HG03558 (cell line): ENCODE results near the gene C10orf71.

Source experiments
- ATAC-seq: cut with Tn5 transposase; IDR thresholded peaks from one replicate; pipeline ENCODE4 v1.9.1; 2021; ENCODE audit warnings: moderate number of reproducible peaks; ENCODE audit not compliant: unreplicated experiment; ENCODE audit errors: extremely low read depth

The C10orf71 gene

DNA sequence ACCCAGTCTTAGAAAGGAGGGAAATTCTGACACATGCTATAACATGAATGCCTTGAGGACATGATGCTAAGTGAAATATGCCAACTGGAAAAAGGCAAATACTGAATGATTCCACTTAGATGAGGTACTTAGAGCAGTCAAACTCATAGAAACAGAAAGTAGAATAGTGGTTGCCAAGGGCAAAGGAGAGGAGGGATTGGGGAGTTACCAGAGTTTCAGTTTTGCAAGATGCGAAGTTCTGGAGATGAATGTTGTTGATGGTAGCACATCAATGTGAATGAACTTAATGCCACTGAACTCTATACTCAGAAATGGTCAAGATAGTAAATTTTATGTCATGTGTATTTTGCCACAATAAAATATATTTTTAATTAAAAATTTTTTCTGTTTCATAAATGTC, 58.0 kb downstream of the C10orf71 start:
- no peak for ATAC-seq

- no peak for ATAC-seq
Measured at GRCh38 chr10:49357910-49358309, 58.9 kb downstream of the C10orf71 start.

DNA sequence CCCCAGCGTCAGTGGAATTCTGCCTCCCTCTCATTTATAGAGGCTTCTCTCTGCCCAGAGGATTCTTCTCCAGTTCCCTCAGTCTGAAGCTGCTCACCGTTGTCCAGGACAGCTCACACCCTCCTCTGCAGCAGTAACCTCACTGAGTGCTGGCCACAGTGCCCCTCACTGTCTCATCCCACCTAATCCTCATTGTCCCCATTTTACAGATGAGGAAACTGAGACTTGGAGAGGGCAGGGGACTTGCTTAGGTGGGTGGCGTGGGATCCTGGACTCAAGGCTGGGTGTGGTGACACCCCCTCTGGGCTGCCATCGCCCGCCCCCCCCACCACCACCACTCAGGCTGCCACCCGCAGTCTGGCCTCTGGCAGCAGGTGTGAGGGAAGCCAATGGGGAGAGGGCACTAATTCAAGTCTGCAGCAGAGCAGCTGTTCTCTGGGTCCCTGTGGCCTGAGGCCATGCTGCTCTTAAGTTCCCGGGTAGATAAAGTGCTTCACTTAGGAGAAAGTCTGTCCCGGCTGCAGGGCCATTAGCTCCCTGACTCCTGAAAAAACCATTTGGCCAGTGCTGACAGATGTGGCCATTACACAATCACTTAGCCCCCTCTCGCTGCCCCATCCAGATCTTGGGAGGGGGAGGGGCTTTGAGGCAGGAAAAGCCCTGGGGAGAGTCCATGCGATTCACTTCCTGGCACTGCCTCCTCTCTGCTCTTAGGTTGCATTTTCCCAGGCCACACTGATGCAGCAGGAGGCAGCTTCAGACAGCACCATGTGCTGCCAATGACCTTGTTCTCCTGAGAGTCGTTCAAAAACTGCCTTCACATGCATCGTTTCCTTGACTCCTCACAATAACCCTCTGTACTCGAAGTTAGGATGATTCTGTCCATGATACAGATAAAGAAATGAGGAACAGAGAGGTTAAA, 60.6 kb downstream of the C10orf71 start:
- no peak for ATAC-seq

GRCh38 chr10:49360271-49361177, 61.6 kb downstream of the C10orf71 start:
- ATAC-seq = no peak

DNA sequence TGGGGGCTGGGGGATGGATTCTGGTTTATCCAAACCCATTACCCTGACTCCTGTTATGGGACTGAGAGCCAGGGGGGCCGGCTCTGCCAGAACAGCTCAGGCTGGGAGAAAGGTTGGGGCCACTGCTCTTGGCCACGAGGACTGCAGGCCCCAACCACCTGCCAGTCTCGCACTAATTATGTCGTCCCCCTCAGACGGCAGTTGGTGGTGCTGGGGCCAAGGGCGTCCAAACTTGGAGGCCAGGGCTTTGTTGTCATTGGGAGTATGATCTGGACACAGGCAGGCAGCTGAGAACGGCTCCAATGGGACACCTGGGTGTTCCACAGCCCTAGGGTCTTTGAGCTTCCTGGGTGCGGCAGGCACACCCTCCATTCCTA, 62.2 kb downstream of the C10orf71 start:
- no peak for ATAC-seq

GRCh38 chr10:49361735-49362568, 63.0 kb downstream of the C10orf71 start:
- ATAC-seq = no peak

DNA sequence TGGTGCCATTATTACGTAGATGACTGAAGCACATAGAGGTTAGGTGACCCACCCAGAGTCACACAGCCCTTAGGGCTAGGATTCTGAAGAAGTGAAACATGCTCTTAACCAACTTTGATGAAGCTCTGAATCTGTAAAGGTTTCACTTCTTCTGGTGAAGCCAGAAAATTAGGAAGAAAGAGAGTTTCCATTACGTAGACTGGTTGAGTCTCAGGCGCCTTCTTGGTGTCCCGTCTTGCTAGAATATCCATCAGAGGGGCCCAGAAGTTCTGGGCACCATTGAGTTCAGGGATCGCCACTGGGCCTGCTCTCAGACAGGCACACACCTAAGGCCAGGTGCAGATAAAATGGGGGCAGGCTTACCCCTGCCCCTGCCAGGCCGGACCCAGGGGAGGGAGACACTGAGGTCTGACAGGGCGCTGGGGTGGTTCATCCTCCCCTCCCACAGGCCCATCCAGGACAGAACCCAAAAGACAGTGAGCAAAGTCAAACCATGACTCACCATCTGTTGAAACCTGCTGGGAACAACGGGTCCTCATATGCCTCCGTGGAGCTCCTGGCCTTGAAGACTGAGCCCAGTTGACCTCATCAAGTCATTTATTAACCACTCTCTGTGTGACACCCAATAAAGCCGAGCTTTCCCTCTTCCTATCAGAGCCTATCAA, 63.8 kb downstream of the C10orf71 start:
- ATAC-seq = peak; percentile 79

DNA sequence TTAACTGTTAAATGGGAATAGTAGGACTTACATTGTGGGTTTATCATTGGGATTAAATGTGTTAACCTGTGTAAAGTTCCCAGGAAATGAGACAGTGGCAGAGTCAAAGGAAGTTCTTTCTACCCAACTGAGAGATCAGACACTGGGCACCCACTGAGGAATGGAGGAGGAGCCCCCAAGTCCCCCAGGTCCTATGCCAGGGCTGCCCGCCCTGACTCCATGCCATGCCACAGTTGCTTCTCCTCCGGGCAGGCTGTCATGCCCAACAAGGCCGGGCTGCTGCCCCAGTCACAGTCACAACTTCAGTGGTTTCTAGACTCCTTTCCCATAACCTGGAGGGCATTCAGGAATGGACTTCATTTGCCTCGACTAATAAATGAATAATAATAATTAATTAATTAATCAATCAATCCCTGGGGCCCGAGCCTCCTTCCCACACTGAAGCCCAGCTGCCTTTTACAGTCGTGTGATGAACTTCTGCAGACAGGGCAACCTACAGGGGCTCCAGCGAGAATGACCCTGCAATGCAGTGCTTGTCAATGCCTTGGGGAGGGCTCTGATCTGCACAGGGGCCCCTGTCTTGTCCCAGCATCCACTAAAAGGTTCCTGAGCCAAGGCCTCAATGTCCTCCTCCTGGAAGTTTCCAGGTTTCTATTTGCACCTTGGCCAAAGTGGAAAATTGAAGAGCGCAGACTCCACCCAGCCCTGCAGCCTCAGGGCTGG, 64.5 kb downstream of the C10orf71 start:
- no peak for ATAC-seq

GRCh38 chr10:49364051-49364450, 65.1 kb downstream of the C10orf71 start:
- ATAC-seq = no peak

DNA sequence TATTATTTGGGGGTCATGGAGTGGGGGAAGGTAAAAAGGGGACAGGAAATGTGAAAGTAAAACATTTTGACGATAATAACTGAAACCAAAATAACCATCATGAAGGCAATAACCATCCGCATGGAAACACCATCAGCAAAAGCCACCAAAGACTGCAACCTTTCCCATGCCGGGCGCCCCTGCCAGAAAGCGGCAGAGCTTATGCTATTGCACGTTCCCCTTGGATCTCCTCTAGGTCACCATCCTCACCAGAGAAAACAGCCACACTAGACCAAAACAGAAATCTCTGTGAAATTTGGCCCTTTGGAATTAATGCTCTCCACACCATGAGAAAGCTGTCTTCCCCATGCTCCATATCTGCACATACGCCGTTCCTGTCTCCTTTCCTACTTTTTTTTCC, 65.8 kb downstream of the C10orf71 start:
- ATAC-seq = no peak

GRCh38 chr10:49365275-49365674, 66.3 kb downstream of the C10orf71 start:
- ATAC-seq = no peak

GRCh38 chr10:49365675-49366415, 66.9 kb downstream of the C10orf71 start:
- no peak for ATAC-seq

GRCh38 chr10:49366460-49366859, 67.5 kb downstream of the C10orf71 start:
- no peak for ATAC-seq

- ATAC-seq = no peak
Measured at GRCh38 chr10:49367600-49367999, 68.6 kb downstream of the C10orf71 start.

GRCh38 chr10:49368256-49368655, 69.3 kb downstream of the C10orf71 start:
- ATAC-seq = no peak

DNA sequence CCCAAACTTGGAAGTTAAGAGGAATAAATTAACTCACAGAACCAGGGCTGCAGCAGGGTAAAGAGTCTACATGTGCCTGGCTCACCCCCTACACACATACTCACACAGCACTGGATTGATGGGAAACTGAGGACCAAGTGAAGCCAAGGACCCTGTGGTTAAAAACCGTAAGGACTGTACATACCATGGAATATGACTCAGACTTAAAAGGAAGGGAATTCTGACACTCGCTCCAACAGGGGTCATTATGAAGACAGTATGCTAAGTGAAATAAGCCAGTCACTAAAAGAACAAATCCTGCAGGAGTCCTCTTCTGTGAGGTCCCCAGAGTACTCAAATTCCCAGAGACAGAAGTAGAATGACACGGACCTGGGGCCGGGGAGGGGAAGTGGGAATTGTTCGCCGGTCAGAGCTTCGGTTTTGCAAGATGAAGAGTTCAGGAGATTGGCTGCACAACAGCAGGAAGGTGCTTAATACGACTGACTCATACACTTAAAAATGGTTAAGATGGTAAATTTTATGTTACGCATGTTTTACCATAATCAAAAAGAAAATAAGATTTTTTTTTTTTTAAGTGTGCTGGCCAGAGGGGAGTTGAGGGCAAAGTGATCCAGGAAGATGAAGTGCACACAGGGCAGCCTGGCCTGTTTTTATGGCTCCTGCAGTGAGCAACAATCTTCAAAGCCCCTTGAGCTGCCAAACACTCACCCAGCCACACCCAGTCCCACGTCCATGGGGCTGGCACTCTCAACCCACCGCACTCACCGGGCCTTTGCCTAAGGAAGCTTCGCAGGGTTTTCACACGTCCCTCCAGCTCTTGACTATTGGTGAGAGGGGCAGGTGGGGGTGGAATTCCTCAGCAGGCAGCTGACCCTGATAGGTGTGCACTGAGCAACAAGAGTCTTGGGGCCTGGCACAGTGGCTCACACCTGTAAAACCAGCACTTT, 70.5 kb downstream of the C10orf71 start:
- no peak for ATAC-seq

DNA sequence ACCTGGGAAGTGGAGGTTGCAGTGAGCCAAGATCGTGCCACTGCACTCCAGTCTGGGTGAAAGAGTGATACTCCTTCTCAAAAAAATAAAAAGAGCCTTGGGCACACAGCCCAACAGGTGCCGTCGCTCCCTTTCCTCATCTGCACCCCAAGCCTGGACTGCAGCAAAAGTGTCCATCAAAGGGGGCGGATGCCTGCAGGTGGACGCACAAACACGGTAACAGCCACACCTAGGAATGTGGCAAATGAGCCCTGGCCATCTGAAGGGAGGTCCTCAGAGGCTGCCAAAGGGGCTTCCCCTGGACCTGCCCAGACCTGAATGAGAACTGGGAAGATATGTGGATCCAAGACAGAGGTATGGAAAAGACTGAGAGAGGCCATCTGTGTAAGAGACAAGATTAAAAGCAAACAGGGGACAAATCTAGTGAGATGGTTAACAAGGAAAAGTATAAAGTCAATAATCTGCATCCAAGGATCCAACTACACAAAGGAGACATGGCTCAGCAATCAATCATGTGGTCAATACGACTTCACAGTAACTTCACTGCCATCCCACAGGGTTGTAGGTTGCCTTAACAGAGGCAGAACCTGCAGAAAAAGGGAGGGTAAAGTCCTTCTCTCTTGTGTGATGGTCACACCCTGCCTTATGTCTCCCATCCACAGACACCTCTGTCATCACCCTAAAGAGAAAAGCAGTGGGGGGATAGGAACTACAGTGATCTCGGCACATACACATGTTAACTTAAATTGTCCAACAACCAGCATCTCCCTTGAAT, 71.5 kb downstream of the C10orf71 start:
- no peak for ATAC-seq
